ENCODE measurements around the gene SAMMSON. TPM values are rescaled to one million over a fixed set of nuclear protein-coding genes. Genes with fewer than 3 reads are reported as not detected.

The SAMMSON gene
- total and polyA plus RNA-seq, 8 donors = 0.46 to 4.9 (median 1.7) TPM; not detected in 2

DNA sequence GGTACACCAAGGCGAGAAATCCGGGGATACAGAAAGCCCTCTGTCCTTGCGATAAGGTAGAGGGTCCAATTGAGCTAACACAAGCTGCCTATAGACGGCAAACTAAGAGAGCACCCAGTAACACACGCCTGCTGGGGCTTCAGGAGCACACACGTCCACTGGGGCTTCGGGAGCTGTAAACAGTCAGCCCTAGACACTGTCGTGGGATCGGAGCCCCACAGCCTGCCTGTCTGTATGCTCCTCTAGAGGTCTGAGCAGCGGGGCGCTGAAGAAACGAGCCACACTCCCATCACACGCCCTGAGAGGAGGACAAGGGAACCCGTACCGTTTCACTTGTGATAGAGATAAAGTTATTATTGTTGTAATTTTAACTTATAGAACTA is 486 bp downstream of the SAMMSON start:
- 70 to 85% (median 78%) methylated on average over 14 to 15 of the region's 15 CpGs for WGBS, 5 donors
- Histone ChIP-seq H3K36me3 (no peaks in the 10 kb centered on the region), H3K4me1 (peaks cover 6 to 33% (median 17%) of the 10 kb centered on the region in 4 donors), H3K27me3 (no peaks in the 10 kb centered on the region), H3K4me3 (no peak overlapping the region), H3K9me3 (no peaks in the 10 kb centered on the region), H3K27ac (peak overlapping the region in 4 of 5 donors; percentile 63 to 80 (median 76))
- intact Hi-C loops (cut with DNase I; ENCODE audit: low total_unique reads) = no loop called here
- DNase-seq = no peak
- TF ChIP-seq POLR2AphosphoS5 (IDR thresholded peaks at IDR 0.05) (no peak), POLR2A (IDR thresholded peaks at IDR 0.05) (no peak), EP300 (IDR thresholded peaks at IDR 0.05) (no peak)
- TF ChIP-seq, protein P1, sequence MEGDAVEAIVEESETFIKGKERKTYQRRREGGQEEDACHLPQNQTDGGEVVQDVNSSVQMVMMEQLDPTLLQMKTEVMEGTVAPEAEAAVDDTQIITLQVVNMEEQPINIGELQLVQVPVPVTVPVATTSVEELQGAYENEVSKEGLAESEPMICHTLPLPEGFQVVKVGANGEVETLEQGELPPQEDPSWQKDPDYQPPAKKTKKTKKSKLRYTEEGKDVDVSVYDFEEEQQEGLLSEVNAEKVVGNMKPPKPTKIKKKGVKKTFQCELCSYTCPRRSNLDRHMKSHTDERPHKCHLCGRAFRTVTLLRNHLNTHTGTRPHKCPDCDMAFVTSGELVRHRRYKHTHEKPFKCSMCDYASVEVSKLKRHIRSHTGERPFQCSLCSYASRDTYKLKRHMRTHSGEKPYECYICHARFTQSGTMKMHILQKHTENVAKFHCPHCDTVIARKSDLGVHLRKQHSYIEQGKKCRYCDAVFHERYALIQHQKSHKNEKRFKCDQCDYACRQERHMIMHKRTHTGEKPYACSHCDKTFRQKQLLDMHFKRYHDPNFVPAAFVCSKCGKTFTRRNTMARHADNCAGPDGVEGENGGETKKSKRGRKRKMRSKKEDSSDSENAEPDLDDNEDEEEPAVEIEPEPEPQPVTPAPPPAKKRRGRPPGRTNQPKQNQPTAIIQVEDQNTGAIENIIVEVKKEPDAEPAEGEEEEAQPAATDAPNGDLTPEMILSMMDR (IDR thresholded peaks at IDR 0.05) = no peak

DNA sequence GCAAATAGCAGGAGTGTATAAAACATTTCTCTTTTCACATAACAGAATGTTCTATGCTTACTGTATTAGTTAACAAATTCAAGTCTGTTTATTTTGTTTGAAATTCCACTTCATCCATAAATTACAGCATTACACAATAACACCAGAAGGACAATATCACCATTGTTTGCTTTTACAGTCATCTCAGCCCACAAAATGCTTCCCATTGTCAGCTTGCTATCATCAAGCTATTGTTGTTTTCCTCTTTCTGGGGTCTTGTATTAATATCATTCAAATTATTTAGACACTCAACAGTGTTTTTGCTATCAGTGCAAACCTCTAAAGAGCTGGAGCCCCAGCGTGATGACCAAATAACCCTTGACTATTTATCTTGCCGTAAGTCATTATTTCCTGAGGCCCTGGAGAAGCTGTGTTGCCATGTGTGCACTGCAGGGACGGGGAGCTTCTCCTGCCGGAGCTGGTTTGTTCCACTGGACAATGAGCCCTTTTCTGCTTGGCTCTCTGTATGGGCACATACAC is 1.1 kb downstream of the SAMMSON start:
- Histone ChIP-seq H3K4me3 (no peak overlapping the region), H3K4me1 (peaks cover 6 to 33% (median 17%) of the 10 kb centered on the region in 4 donors), H3K27me3 (no peaks in the 10 kb centered on the region), H3K36me3 (no peaks in the 10 kb centered on the region), H3K27ac (peak overlapping the region in 2 of 5 donors; percentile 77 to 80), H3K9me3 (no peaks in the 10 kb centered on the region)
- 24 to 51% (median 31%) methylated on average over 4 of the region's 4 CpGs for WGBS, 5 donors
- peak in 1 of 2 donors; percentile 53 for DNase-seq
- TF ChIP-seq POLR2AphosphoS5 (IDR thresholded peaks at IDR 0.05) (no peak), POLR2A (IDR thresholded peaks at IDR 0.05) (no peak), EP300 (IDR thresholded peaks at IDR 0.05) (no peak)
- TF ChIP-seq, protein P1 (IDR thresholded peaks at IDR 0.05) = no peak
- intact Hi-C loops (cut with DNase I; ENCODE audit: low total_unique reads) = no loop called here

DNA sequence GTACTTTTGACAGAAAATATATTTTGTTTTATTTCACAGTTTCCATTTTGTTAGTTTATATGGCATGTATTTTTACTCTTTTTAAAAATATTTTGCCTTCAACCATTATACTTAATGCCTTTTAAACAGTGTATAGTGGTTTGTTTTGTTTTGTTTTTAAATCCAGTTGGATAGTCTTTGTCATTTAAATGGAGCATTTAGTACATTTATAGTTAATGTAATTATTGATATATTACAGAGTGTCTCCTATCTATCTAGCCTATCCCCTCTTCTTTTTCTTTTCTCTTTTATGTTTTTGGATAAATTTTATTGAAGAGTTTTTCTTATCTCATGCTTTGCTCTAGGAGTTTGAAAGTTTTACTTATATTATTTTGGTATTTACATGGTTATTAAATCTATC is 3.6 kb downstream of the SAMMSON start:
- intact Hi-C loops (cut with DNase I; ENCODE audit: low total_unique reads) = no loop called here
- no peaks in the 10 kb centered on the region for H3K9me3 ChIP-seq
- H3K4me1 ChIP-seq = peaks cover 6 to 29% (median 12%) of the 10 kb centered on the region in 4 donors
- DNase-seq = no peak
- H3K27me3 ChIP-seq = no peaks in the 10 kb centered on the region
- H3K27ac ChIP-seq = no peak overlapping the region
- no peak overlapping the region for H3K4me3 ChIP-seq
- no peak for TF ChIP-seq POLR2AphosphoS5 (IDR thresholded peaks at IDR 0.05)
- TF ChIP-seq, protein P1 (IDR thresholded peaks at IDR 0.05) = no peak
- no peak for TF ChIP-seq EP300 (IDR thresholded peaks at IDR 0.05)
- no peak for TF ChIP-seq POLR2A (IDR thresholded peaks at IDR 0.05)
- H3K36me3 ChIP-seq = no peaks in the 10 kb centered on the region

DNA sequence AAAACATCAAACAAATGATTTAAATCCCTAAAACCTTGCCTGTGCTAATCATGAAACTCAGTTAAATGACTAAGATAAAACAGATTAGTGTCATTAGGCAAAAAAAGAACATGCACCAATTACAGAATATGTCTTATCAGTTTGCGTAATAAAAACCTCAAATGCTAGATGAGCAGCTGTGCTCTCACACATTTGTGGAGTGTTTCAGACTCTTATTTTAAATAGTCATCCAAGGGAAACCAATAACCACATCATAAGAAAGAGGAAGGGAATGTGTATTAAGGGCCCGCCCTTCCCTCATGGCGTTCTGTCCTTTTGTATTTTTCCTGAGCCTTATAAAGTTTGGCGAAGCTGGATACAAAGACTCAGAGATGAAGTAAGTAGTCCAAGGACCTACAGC is 6.6 kb downstream of the SAMMSON start:
- H3K36me3 ChIP-seq = no peaks in the 10 kb centered on the region
- peaks cover 0 to 4% (median 2%) of the 10 kb centered on the region in 4 donors for H3K4me1 ChIP-seq
- intact Hi-C loops (cut with DNase I; ENCODE audit: low total_unique reads) = no loop called here
- no peak overlapping the region for H3K27ac ChIP-seq
- no peak for DNase-seq
- H3K27me3 ChIP-seq = no peaks in the 10 kb centered on the region
- no peak overlapping the region for H3K4me3 ChIP-seq
- H3K9me3 ChIP-seq = no peaks in the 10 kb centered on the region
- 72 to 91% (median 84%) methylated on average over 4 of the region's 4 CpGs for WGBS, 5 donors
- TF ChIP-seq POLR2AphosphoS5 (IDR thresholded peaks at IDR 0.05) = no peak
- no peak for TF ChIP-seq POLR2A (IDR thresholded peaks at IDR 0.05)
- TF ChIP-seq, protein P1 (IDR thresholded peaks at IDR 0.05) = no peak
- no peak for TF ChIP-seq EP300 (IDR thresholded peaks at IDR 0.05)

All from stomach (tissue), 9 donors.